Vagina (tissue), 2 donors: Measurements from ENCODE around the gene POLR3H.

Experiments
- POLR2A ChIP-seq, 2 donors: fragments of 450-650 bp; IDR thresholded peaks; one replicate each; pipeline ENCODE4 v1.6.1; 2017; ENCODE audit warnings: antibody characterized with exemption in 2 of 2, mild to moderate bottlenecking in 2 of 2, moderate library complexity in 2 of 2
- TF ChIP-seq, protein P1 (sequence below), 3 experiments: fragments of 450-650 bp in 2 of 3; fragments of 200-600 bp in 1 of 3; sonication (generic) in 1 of 3; IDR thresholded peaks; one replicate each; pipeline ENCODE4 v1.5.1; 2017 to 2019; ENCODE audit warnings: antibody characterized with exemption in 3 of 3, mild to moderate bottlenecking in 2 of 3, moderate library complexity in 2 of 3

DNA sequence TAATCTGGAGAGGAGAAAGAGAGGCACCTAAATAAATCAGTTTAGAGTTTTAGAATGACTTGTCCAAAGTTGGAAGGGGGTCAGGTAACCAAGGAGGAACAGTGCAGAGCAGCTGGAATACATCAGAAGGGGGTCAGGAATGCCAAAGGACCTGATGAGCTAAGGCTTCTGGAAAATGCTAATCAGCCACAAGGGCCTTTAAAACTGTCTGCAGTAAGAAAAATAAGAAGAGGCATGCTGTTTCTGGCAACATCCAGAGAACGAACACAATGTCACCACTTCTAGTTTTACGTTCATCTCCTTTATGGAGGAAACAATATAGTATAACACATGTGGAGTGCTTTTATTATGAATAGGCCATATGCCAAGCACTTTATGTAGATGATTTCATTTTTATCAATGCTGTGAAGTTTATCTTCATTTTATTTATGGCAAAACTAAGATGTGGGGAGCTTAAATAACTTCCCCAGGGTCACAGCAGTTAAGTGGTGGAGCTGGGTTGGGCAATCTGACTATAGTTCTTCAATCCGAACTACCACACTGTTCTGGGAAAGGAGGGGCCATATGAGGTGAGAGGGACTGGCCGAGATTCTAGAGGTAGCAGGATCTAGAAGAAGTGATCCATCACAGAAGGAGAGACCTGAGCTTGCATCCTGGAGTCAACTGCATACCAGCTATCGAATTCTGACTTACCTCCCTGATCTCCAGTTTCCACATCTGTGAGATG, 52.7 kb downstream of the POLR3H start:
- no peak for TF ChIP-seq POLR2A (IDR thresholded peaks at IDR 0.05)
- TF ChIP-seq, protein P1, sequence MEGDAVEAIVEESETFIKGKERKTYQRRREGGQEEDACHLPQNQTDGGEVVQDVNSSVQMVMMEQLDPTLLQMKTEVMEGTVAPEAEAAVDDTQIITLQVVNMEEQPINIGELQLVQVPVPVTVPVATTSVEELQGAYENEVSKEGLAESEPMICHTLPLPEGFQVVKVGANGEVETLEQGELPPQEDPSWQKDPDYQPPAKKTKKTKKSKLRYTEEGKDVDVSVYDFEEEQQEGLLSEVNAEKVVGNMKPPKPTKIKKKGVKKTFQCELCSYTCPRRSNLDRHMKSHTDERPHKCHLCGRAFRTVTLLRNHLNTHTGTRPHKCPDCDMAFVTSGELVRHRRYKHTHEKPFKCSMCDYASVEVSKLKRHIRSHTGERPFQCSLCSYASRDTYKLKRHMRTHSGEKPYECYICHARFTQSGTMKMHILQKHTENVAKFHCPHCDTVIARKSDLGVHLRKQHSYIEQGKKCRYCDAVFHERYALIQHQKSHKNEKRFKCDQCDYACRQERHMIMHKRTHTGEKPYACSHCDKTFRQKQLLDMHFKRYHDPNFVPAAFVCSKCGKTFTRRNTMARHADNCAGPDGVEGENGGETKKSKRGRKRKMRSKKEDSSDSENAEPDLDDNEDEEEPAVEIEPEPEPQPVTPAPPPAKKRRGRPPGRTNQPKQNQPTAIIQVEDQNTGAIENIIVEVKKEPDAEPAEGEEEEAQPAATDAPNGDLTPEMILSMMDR (IDR thresholded peaks at IDR 0.05) = no peak
